ENCODE results near the gene PKIB.

DNA sequence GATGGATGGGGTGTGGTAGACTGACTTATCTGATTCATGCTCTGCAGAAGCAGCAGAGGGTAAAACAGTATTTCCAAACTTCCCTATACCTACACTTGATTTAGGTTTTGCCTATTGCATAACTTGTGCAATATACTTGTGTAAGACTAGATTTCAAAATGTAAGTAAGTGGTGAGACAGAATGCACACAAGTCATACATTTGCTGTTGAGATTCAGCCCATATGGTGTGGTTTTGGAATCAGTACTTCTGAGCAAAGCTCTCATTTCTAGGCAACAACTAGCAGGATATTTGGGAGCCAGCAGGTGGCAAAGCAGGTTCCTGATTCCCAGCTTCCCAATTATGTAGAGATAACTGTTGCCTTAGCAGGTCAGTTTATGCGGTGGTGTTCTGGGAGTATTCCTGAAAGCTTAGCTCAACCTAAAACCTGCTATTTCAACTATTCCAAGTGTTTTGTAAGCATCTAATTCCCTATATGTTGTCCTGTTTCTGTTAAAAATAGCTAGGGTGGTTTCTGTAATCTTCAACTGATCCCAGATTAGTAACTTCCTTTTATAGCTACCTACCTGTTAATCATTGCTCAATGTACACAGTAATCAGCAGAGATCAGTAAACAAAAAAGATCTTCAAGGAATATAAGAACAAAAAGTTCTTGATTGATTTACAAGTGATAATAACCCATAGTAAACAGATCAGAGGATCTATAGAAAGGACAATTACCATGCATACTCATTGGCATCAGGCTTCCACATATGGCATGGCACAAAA is 160.8 kb downstream of the PKIB start:
- no peak for TF ChIP-seq CTCF (IDR thresholded peaks at IDR 0.05)
- no peak for TF ChIP-seq POLR2A (IDR thresholded peaks at IDR 0.05; ENCODE audit: low read length)
- TF ChIP-seq USF2 (IDR thresholded peaks at IDR 0.05): no peak
- TF ChIP-seq POLR2AphosphoS2 (conservative IDR thresholded peaks at IDR 0.05; ENCODE audit: low read length): no peak
- no peak for TF ChIP-seq RCOR1 (IDR thresholded peaks at IDR 0.05; ENCODE audit: low read depth, low read length)
- TF ChIP-seq, protein P1, sequence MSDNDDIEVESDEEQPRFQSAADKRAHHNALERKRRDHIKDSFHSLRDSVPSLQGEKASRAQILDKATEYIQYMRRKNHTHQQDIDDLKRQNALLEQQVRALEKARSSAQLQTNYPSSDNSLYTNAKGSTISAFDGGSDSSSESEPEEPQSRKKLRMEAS (IDR thresholded peaks at IDR 0.05): no peak

Measured in A549 (cell line).